GM12872 (cell line): ENCODE measurements around the gene TMEM143.

Experiments
- CTCF ChIP-seq: IDR thresholded peaks from 3 replicates; pipeline ENCODE4 v1.5.1; 2011; ENCODE audit warnings: low read depth, mild to moderate bottlenecking, low read length, moderate library complexity; ENCODE audit not compliant: insufficient read depth

TMEM143 gene

GRCh38 chr19:48393559-48394330, 30.0 kb upstream of the TMEM143 start, which contains the start of gene GRIN2D:
Gene GRIN2D, plus strand, starts transcription at chr19:48393668. Its CDS starts 4,725 bp downstream, at chr19:48398393.
- TF ChIP-seq CTCF, result no peak

GRCh38 chr19:48392860-48393558, 29.3 kb upstream of the TMEM143 start:
- no peak for TF ChIP-seq CTCF

- peak; percentile 98 for TF ChIP-seq CTCF
Observed at GRCh38 chr19:48391100-48392005, 27.6 kb upstream of the TMEM143 start, which contains the start of gene KDELR1. Gene KDELR1, minus strand, starts transcription at chr19:48391551. Its CDS starts 193 bp downstream, at chr19:48391358.

- peak; percentile 60 for TF ChIP-seq CTCF
Observed at GRCh38 chr19:48390188-48391099, 26.7 kb upstream of the TMEM143 start.

GRCh38 chr19:48386981-48387380, 23.2 kb upstream of the TMEM143 start:
- no peak for TF ChIP-seq CTCF

- no peak for TF ChIP-seq CTCF
Observed at GRCh38 chr19:48385461-48386087, 21.8 kb upstream of the TMEM143 start.
